Omental fat pad (tissue), 4 donors: Measurements from ENCODE around the gene SERPINB6. TPM values are rescaled to one million over a fixed set of nuclear protein-coding genes. Genes with fewer than 3 reads are reported as not detected.

Source experiments
- ATAC-seq: fragments of 150-250 bp; one replicate; pipeline ENCODE4 v1.9.1; 2016; ENCODE audit warnings: mild to moderate bottlenecking, moderate library complexity; ENCODE audit not compliant: low FRiP score
- DNase-seq: peaks from one replicate; pipeline ENCODE4 v3.0.0-alpha.2; 2019; ENCODE audit warnings: low spot score
- CTCF ChIP-seq, 3 donors: fragments of 450-650 bp; IDR thresholded peaks; one replicate each; pipeline ENCODE4 v1.5.1; 2016 to 2017; ENCODE audit warnings: antibody characterized with exemption in 3 of 3, mild to moderate bottlenecking in 3 of 3, moderate library complexity in 2 of 3
- total RNA-seq, 4 donors: library from RNA; depleted of rRNA; stranded (reverse); fragments of >200 nt; gene quantifications; one replicate each; pipeline ENCODE4 v1.1.0, GENCODE V29; 2016

Gene SERPINB6
- total RNA-seq, 4 donors from 2014 or later = 134 to 197 (median 158) TPM

GRCh38 chr6:2990248-2990931, 19.0 kb upstream of the SERPINB6 start:
- DNase-seq (no peak), ATAC-seq (no peak)
- no peak for TF ChIP-seq CTCF (IDR thresholded peaks at IDR 0.05)

- ATAC-seq = peak; percentile 50
- TF ChIP-seq CTCF (IDR thresholded peaks at IDR 0.05) = no peak
- no peak for DNase-seq
Observed at GRCh38 chr6:2989332-2990247, 18.2 kb upstream of the SERPINB6 start.

GRCh38 chr6:2988426-2989331, 17.3 kb upstream of the SERPINB6 start:
- peak in 2 of 3 donors; percentile 43 to 79 for TF ChIP-seq CTCF (IDR thresholded peaks at IDR 0.05)
- ATAC-seq (peak; percentile 75), DNase-seq (peak; percentile 71)

DNA sequence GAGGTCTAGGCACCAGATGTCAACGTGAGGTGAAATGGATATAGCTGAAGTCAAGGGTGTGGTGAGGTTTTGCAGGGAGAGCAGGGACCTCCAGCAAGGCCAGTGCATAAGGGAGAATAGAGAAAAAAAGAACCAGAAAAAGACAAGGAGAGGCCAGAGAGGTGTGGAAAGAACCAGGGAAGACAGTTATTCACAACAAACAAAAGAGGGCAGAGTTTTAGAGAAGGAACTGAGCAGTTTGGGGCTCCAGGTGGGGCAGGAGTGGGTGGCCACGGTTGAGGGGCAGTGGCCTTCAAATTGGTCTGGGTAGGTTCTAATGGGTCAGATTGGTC, 16.7 kb upstream of the SERPINB6 start:
- ATAC-seq = no peak
- TF ChIP-seq CTCF (IDR thresholded peaks at IDR 0.05) = no peak
- no peak for DNase-seq

DNA sequence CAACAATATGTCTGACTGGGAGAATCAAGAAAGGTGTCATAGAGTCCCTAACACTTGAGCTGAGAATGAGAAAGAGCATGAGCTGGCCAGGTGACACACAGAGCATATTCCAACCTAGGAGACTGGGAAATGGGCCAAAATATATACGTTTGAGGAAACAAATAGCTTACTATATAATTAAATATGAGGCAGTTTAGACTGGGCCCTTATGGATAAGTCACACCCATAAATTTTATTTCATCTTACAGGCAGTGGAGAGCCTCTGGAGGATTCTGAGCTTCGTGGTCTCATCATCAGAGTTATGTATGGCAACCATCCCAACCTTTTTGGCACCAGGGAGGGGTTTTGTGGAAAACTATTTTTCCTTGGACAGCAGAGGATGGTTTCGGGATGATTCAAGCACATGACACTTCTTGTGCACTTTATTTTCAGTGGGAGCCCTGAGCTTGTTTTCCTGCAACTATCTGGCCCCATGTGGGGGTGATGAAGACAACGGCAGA, 15.4 kb upstream of the SERPINB6 start:
- no peak for TF ChIP-seq CTCF (IDR thresholded peaks at IDR 0.05)
- ATAC-seq (peak; percentile 1), DNase-seq (no peak)

DNA sequence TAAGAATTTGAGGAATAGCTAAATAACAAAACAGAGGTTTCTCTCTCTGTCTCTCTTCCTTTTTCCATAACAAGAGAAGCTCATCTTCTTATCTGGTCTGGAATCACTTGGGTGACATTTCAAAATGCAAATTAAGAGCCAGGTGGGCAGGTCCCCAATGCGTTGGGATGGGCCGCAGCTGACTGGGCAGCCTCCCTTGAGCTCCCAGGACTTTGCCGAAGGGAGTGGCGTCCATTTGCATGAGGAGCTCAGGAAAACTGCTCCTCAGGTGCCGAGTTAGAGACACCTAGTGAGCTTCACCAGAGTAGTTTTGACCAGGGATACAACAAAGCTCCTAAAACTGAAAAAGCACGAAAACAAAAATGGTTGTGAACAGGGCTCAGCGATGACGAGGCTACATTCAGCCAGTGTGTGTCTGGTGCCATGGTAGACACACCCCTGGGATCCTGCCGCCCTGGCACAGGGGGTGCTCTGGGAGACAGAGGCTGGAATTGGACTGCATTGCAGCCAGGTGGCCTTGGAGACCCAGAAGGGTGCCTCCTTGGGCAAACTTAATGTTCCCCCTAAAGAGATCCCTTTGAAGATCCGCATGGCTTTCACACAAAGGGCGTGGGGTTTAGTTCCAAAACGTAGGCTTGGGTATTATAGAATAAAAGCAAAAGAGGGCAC, 13.5 kb upstream of the SERPINB6 start:
- TF ChIP-seq CTCF (IDR thresholded peaks at IDR 0.05) = no peak
- ATAC-seq = no peak
- DNase-seq = no peak
